Lower lobe of right lung (tissue), 2 donors: ENCODE results near the gene NMUR1. TPM values are rescaled to one million over a fixed set of nuclear protein-coding genes. Genes with fewer than 3 reads are reported as not detected.

ENCODE experiments used
- ATAC-seq, 2 donors: fragments of 200-7000 bp; cut with Tn5 transposase; one replicate each; pipeline ENCODE4 v1.9.1; 2020 to 2022; ENCODE audit warnings: mild to moderate bottlenecking in 2 of 2, moderate library complexity in 2 of 2
- DNase-seq: peaks from one replicate; pipeline ENCODE4 v3.0.0-alpha.2; 2020
- H3K27ac ChIP-seq: fragments of 200-600 bp; one replicate; pipeline ENCODE4 v1.8.0; 2022
- H3K27me3 ChIP-seq: fragments of 200-600 bp; one replicate; pipeline ENCODE4 v1.8.0; 2022; ENCODE audit warnings: low read depth
- H3K36me3 ChIP-seq: fragments of 200-600 bp; one replicate; pipeline ENCODE4 v1.8.0; 2022; ENCODE audit warnings: mild to moderate bottlenecking
- H3K4me1 ChIP-seq: fragments of 200-600 bp; one replicate; pipeline ENCODE4 v1.8.0; 2022
- H3K4me3 ChIP-seq: fragments of 200-600 bp; one replicate; pipeline ENCODE4 v1.8.0; 2022; ENCODE audit warnings: mild to moderate bottlenecking
- H3K9me3 ChIP-seq: fragments of 200-600 bp; one replicate; pipeline ENCODE4 v1.8.0; 2022
- CTCF ChIP-seq: fragments of 200-600 bp; IDR thresholded peaks from one replicate; pipeline ENCODE4 v1.8.0; 2022; ENCODE audit warnings: antibody characterized with exemption, mild to moderate bottlenecking
- intact Hi-C: fragments of 100-400 bp; cut with DNase I; formaldehyde crosslinking; loops from one replicate; pipeline ENCODE4 v1.11.0; 2022
- total RNA-seq: library from RNA; stranded (reverse); fragmentation: NEBNext Ultra II Directional; extraction: Animal tissue kit (Norgen Biotek cat#: 25700); gene quantifications from one replicate; pipeline ENCODE4 v1.2.1, GENCODE V29; 2021
- donor health status: DM: no; HTN: yes; CAD: no; lungs with severe emphysema.

Gene NMUR1
- total RNA-seq, 1 donor from 2014 or later: 4.4 TPM

- Histone ChIP-seq H3K4me1 (no peaks in the 10 kb centered on the region), H3K27ac (no peak overlapping the region), H3K36me3 (no peaks in the 10 kb centered on the region), H3K9me3 (no peaks in the 10 kb centered on the region), H3K27me3 (no peaks in the 10 kb centered on the region), H3K4me3 (no peak overlapping the region)
- intact Hi-C loops: no loop called here
- TF ChIP-seq CTCF: no peak
- peak in 1 of 2 donors; percentile 58 for ATAC-seq
- no peak for DNase-seq
Observed at GRCh38 chr2:231503766-231504165, 26.5 kb downstream of the NMUR1 start.

- H3K27me3 ChIP-seq: no peaks in the 10 kb centered on the region
- H3K4me3 ChIP-seq: no peak overlapping the region
- H3K36me3 ChIP-seq: no peaks in the 10 kb centered on the region
- intact Hi-C loops: no loop called here
- DNase-seq (no peak), ATAC-seq (no peak)
- no peak for TF ChIP-seq CTCF
- no peak overlapping the region for H3K27ac ChIP-seq
- no peaks in the 10 kb centered on the region for H3K9me3 ChIP-seq
- H3K4me1 ChIP-seq: no peaks in the 10 kb centered on the region
Observed at GRCh38 chr2:231502596-231502995, 27.6 kb downstream of the NMUR1 start.

- DNase-seq (no peak), ATAC-seq (no peak)
- H3K9me3 ChIP-seq: no peaks in the 10 kb centered on the region
- intact Hi-C loops: no loop called here
- no peak for TF ChIP-seq CTCF
- H3K4me1 ChIP-seq: no peaks in the 10 kb centered on the region
- H3K36me3 ChIP-seq: no peaks in the 10 kb centered on the region
- H3K27me3 ChIP-seq: no peaks in the 10 kb centered on the region
- no peak overlapping the region for H3K4me3 ChIP-seq
- H3K27ac ChIP-seq: no peak overlapping the region
Observed at GRCh38 chr2:231497651-231498050, 32.6 kb downstream of the NMUR1 start.

- no peak overlapping the region for H3K27ac ChIP-seq
- H3K4me3 ChIP-seq: no peak overlapping the region
- no peak for TF ChIP-seq CTCF
- DNase-seq: no peak
- no peaks in the 10 kb centered on the region for H3K9me3 ChIP-seq
- H3K27me3 ChIP-seq: no peaks in the 10 kb centered on the region
- intact Hi-C loops: no loop called here
- no peak for ATAC-seq
- no peaks in the 10 kb centered on the region for H3K4me1 ChIP-seq
- no peaks in the 10 kb centered on the region for H3K36me3 ChIP-seq
Observed at GRCh38 chr2:231494669-231495068, 35.6 kb downstream of the NMUR1 start.

- H3K4me3 ChIP-seq: no peak overlapping the region
- no peaks in the 10 kb centered on the region for H3K36me3 ChIP-seq
- no peaks in the 10 kb centered on the region for H3K4me1 ChIP-seq
- no peaks in the 10 kb centered on the region for H3K9me3 ChIP-seq
- H3K27ac ChIP-seq: no peak overlapping the region
- intact Hi-C loops: no loop called here
- DNase-seq (no peak), ATAC-seq (peak in 1 of 2 donors; percentile 29)
- TF ChIP-seq CTCF: no peak
- no peaks in the 10 kb centered on the region for H3K27me3 ChIP-seq
Observed at GRCh38 chr2:231490801-231491200, 39.4 kb downstream of the NMUR1 start.

GRCh38 chr2:231489990-231490389 is 40.3 kb downstream of the NMUR1 start:
- no peaks in the 10 kb centered on the region for H3K9me3 ChIP-seq
- no peak for DNase-seq
- no peaks in the 10 kb centered on the region for H3K4me1 ChIP-seq
- TF ChIP-seq CTCF: peak; percentile 30
- H3K4me3 ChIP-seq: no peak overlapping the region
- no peak overlapping the region for H3K27ac ChIP-seq
- intact Hi-C loops: no loop called here
- no peaks in the 10 kb centered on the region for H3K27me3 ChIP-seq
- no peaks in the 10 kb centered on the region for H3K36me3 ChIP-seq
- no peak for ATAC-seq
